Activated T-cell treated with anti-CD3 and anti-CD28 coated beads, Interleukin-2, amount 50 U/mL, for 1 hour (primary cell): ENCODE results near the gene ZHX3.
A peak's percentile ranks its signal among the peaks of the same experiment; 100 is the strongest.

Experiments
- DNase-seq: peaks from one replicate; pipeline ENCODE4 v3.0.0-alpha.2; 2020

The ZHX3 gene

GRCh38 chr20:41317546-41318270 is at the start of gene ZHX3:
TSS of gene ZHX3 (minus strand) at chr20:41317731. CDS start at chr20:41204916, 112,815 bp downstream.
- peak; percentile 96 for DNase-seq

- DNase-seq = no peak
Measured at GRCh38 chr20:41367393-41367695, 49.8 kb upstream of the ZHX3 start.

- no peak for DNase-seq
Measured at GRCh38 chr20:41366546-41367392, 49.2 kb upstream of the ZHX3 start, which contains the start of gene EMILIN3. TSS of gene EMILIN3 (minus strand) at chr20:41366818. CDS start at chr20:41366634, 184 bp downstream.

- no peak for DNase-seq
Measured at GRCh38 chr20:41365777-41366545, 48.4 kb upstream of the ZHX3 start.

DNA sequence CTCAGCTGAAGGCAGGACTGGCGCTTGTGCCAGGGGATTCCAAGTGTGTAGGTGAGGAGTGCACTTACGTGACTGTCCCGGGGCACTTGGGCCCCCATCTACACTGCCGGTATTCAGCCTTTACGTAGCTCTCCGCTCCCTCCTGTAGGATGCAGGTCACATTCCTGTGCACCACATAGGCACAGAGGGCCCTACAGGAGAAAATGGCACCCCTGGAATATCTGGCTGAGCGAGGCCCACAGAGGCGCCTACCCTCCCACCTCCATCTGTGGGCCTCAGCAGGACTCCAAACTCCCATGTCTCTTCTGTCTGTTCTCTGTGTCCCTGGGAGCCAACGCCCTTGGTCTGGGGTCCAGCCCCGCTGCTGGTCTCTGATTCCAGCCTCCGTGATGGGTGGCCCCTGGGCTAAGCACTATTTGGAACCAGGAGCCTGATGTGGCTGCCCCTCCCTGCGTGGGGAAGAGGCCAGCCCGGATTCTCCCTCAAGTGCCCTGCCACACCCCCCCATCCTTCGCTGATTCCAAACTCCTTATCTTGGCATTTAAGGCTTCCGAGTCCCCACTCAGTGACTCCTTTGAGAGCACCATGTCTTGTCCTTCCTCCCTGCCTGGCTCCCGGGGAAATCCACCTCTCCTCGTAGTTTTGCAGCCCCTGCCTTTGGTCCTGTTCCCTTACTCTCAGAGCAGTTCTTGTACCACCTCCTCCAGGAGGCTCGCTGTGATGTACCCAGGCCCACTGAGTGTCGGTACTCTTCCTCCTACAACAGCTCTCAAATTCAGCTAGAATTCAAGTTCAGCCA is 47.6 kb upstream of the ZHX3 start:
- no peak for DNase-seq

GRCh38 chr20:41364236-41364855 is 46.8 kb upstream of the ZHX3 start:
- DNase-seq = no peak

- no peak for DNase-seq
Measured at GRCh38 chr20:41363601-41364000, 46.1 kb upstream of the ZHX3 start.

DNA sequence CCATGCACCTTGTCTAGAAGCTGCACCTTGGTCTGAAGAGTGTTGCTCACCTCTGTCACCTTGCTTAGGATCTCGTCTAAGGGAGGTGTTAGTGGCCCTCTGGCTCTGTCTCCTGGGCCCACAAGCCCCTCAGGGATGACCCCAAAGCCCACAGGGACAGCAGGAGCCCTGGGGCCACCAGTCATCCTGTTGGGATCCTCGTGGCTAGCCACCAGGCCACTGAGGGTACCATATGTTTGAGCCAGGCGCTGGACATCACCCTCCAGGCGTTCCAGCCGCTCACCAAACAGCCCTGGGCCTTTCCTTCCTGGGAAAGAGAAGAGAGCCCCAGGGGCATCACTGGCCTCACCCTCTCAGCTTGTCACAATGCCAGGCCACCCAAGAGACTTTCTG is 45.2 kb upstream of the ZHX3 start:
- no peak for DNase-seq

- DNase-seq = no peak
Measured at GRCh38 chr20:41361757-41362747, 44.5 kb upstream of the ZHX3 start.

DNA sequence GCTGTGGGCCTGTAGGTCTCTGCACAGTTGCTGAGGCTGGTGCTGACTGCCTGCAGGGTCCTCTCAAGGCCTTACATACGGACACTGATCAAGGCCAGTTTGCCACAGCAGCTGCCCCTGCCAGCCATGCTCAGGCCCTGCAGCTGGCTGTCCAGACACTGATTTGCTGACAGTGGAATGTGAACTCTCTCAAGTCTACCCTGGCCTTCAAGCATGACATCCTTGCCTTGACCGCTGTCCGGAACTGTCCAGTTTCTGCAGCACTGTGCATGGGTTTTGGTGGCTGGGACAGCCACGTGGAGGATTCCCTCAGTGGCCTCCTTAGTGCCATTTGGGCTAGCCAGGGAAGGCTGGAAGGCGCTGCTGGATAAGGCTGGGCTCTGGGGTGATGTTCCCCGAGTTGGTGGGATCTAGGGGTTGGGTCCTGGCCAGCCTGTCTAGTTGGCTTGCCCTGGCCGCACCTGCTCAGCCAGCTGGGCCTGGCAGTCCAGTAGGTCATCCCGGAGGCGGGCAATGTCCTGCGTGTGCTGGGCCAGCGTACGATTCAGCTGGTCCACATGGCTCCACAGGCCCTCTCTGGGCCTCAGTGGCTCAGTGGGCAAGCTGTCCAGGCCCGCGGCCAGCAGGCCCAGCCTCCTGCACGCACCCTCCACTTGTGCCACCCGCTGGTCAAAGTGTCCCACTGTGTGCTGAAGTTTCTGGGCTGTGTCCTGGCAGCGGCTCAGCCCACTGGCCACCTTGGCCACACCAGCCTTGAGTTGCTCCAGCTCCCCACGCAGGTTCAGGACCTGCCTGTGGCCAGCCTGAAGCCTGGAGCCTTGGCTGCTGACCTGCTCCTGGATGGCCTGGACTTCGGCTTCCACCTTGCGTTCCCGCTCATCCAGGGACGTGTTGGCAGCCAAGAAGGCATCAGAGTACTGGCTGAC is 43.6 kb upstream of the ZHX3 start:
- no peak for DNase-seq

- no peak for DNase-seq
Measured at GRCh38 chr20:41359541-41360011, 42.0 kb upstream of the ZHX3 start.

GRCh38 chr20:41358717-41359116 is 41.2 kb upstream of the ZHX3 start:
- no peak for DNase-seq

DNA sequence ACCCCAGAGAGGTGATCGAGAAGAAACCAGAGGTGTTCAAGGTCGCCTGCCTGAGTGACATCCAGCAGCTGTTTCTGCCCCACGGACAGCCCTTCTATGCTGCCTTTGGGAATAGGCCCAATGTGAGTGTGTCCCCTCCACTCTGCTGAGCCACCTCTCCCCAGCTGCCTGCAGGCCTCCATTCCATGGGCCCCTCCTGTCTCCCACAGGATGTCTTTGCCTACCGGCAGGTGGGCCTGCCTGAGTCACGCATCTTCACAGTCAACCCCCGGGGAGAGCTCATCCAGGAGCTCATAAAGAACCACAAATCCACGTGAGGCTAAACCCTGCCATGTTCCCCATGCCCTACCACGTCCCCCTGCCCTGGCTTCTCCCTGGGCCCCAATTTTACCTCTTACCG is 40.7 kb upstream of the ZHX3 start:
- DNase-seq = no peak

GRCh38 chr20:41357424-41358163 is 40.1 kb upstream of the ZHX3 start:
- DNase-seq = no peak

- no peak for DNase-seq
Measured at GRCh38 chr20:41356951-41357350, 39.4 kb upstream of the ZHX3 start.

GRCh38 chr20:41355598-41356203 is 38.2 kb upstream of the ZHX3 start:
- no peak for DNase-seq

- DNase-seq = no peak
Measured at GRCh38 chr20:41355192-41355591, 37.7 kb upstream of the ZHX3 start.

DNA sequence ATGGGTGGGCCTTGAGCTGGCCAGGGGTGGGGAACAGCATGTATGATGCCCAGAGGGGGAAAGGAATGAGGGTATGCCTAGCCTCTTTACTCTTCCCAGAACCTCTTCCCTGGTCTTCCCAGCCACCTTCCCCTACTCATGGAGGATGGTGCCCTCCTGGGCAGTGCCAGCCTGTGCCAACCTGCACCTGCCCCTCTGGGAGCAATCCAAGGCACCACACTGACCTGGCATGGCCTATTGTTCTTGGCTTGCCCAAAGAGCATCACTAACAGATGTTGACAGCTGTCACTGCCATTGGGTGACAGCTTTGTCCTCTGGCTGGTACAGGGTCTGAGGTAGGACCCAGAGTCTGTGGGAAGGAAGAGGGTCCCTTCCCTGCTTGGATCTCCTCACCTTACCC is 36.0 kb upstream of the ZHX3 start:
- no peak for DNase-seq
